ENCODE measurements around the gene WDR72.
"Not testable (repeated sequence)": the region's sequence is repeated elsewhere in the genome, so short reads cannot be mapped to it uniquely, and the experiment has no call there.

Gene WDR72

DNA sequence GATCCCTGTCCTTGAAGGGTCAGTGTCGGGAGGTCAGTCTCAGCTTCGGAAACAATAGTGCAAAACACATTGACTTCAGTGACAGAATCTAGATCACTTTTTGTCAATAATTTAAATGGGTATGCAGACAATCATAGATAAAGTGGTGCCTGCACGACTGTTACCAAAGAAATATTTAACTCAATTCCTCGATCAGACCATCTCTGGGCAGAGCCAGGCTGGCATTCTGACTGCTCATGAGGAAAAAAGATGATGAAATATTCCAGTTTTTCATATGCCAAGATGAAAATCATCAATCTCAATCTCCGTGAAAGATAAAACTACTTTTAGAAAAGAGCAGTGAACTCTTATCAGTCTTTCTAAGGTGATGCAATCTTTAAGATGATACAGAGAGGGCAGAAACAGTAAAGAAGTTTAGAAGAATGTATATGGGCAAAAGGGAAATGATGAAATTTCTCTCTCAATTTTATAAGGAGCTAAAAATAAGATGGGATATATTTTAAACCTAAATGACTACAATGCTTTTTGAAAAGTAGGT, 169.9 kb downstream of the WDR72 start:
- no peak for DNase-seq (ENCODE audit: low spot score)

DNA sequence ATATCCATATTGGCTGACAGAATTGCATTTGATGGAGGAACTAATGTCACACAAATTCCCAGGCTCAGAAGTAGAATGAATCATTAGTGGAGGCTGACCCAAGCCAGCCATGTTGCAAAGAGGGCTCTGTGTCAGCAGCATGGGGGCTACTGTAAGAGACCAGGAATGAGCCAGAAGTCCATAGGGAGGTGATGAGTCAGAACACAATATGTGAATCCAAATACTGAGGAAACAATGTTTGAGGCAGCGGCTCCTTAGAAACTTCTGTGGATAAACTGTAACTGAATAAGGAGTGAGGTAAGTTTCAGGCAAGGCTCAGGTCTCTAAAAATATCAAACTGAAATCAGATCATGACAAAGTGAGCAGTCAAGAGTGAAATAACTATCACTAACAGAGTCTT, 170.7 kb downstream of the WDR72 start:
- DNase-seq (ENCODE audit: low spot score) = no peak

DNA sequence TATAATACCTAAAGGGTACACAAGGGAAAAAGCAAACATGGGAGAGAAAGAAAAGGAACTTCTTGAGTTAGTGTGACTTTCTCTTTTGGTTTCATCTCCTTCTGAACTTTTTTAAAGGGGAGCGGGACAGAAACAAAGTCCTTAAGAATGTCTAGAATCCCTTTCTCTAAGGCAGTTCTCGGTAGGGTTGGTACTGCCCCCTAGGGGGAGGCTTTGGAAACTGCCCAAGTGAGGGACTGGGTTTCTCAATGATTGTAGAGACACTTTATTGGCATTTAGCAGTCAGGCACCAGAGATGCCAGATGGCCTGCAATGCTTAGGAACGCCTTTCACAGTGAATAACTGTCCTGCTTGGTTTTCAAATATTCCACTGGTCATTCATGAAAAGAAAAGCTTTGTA, 172.7 kb downstream of the WDR72 start:
- DNase-seq (ENCODE audit: low spot score) = no peak

DNA sequence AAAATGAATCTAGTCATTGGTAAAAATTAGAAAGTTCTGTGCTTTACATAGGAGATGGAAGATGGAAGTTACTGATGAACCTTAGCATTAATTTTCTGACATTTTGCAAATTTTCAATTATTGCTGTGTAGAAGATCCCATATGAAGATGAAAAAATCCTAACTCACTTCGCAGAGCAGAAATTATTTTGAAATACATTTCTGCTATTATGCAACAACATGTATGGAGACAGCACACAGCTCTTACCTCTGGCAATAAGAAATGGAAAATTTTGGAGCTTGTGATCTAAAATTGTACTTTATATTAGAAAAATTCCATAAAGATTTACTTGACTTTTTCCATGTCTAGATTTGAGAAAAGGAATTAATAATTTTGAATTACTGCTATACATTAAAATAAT, 177.9 kb downstream of the WDR72 start:
- no peak for DNase-seq (ENCODE audit: low spot score)

DNA sequence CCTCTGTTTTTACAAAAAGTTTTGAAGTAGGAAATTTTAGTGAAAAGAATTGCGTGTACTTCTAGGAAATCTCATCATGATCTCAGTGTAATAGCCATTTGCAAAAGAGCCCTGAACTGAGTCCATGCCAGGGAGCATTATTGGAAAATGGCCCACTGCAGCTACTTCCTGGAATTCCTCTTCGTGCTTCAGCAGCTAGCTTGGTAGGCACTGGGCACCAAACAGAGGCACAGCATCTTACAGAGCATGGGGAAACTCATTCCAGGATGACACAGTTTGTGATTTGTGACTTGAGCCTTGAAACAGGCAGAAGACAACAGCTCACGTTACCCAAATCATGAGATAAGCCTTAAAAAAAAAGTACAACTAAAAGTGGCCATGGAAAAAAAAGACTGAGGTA, 179.1 kb downstream of the WDR72 start:
- DNase-seq (ENCODE audit: low spot score) = no peak

DNA sequence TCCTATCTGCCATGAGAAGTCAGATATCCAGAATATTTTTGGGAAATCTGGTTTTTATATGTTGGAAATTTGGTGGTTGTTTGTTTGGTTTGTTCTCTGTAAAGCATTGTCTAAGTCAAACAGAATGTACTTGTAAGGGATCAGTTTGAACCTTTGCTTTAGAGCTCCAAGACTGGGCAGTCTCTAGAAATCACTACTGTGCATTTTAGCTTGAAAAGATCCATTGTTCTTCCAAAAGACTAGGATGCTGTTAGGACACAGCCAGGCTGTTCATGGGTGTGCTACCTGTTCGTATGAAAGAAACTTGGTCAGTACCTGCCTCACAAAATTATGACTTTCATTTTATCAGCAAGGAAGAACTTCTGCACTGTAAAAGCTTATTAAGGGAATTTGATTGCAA, 182.6 kb downstream of the WDR72 start:
- DNase-seq (ENCODE audit: low spot score) = no peak

DNA sequence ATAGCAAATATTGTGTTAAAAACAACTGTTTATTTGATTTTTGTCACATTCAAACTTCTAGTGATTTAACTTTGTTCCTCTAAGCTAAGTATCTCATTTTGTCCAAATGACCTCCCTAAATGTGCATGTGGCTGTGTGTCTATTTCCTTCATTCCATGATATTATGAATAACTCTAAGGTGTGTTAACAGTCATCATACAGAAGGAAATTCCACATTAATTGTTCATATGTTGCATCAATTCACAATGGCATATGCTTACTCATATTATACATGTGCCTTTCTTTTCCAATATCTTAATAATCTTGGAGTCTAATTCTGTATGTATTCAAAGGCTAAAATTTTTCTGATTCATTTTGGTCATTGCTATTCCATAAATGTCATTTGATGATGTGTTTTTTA, 186.4 kb downstream of the WDR72 start:
- no peak for DNase-seq (ENCODE audit: low spot score)

DNA sequence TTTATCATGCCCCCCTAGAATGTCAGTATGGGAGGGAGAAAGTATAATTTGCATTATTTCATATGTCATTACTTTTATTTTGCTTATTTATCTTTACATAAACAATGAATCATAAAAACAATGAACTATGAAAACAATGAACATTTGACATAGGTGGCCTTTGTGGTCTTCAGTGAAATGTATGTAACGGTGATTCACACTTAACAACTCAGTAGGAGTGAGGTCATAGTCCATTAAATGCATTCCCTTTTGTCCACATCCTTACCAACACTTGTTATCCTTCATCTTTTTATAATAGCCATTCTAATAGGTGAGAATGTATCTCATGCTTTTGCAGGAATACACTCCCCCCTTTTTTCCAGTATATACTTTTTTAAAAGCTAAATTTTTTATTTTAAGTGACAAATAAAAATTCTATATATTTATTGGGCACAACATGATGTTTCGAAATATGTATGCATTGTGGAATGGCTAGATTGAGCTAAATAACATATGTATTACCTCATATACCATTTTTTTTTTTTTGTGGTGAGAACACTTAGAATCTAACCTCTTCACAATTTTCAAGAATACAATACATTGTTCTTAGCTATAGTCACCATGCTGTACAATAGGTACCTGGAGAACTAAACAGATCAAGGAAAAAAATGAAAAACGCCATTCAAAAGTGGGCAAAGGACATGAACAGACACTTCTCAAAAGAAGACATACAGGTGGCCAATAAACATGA, 189.5 kb downstream of the WDR72 start:
- DNase-seq (ENCODE audit: low spot score) = no peak

DNA sequence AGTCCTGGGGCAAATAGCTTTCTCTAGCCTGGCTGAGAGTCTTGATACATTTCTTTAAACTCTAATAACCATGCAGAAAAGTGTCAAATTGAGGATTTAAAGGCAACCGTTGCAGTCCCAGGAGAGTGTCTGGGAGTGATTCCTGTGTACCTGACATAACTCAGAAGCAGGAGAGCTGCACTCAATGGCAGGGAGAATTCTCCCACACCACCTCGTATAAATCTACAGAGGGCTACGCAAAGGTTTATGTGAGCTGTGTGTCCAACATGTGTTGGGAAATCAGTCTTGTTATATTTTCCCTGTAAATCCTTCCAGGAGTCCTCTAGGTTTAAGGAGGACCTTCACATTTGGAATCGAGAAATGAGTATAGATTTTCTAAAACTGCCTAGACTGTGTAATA, 192.6 kb downstream of the WDR72 start:
- no peak for DNase-seq (ENCODE audit: low spot score)

DNA sequence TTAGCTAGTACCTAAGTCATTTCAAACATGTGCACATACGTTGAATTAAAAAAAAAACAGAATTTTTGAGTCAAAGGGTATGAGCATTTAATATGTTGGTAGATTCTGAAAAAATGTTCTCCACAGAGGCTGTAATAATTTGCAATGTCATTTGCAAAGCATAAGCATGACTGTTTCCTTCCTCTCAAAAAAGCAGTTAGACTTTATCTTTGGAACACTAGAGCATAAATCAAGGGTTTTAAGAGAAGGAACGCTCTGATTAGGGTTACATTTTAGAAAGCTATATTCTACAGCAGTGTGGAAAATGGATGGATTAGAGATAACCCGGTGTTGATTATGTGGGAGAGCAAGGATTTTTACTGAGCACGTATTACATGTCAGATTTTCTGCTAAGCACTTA, 193.7 kb downstream of the WDR72 start:
- no peak for DNase-seq (ENCODE audit: low spot score)

DNA sequence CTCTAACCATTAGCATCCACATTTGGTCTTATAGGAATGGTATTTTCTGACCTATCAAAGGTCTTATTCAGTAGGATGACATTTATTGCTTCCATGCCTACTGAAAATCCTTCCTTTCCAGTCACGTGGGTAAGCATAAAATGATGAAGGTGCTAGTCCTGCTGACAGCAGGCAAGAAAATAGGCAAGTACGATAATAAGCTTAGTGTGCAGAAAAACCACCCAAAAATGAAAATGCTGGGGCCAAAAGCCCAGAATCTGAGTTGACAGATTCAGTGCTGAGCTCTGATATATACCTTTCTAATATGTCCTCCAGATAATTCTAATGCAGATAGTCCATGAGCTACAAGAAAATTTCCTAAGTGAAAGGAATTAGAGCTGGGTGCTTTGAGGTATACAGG, 194.8 kb downstream of the WDR72 start:
- DNase-seq (ENCODE audit: low spot score) = no peak

DNA sequence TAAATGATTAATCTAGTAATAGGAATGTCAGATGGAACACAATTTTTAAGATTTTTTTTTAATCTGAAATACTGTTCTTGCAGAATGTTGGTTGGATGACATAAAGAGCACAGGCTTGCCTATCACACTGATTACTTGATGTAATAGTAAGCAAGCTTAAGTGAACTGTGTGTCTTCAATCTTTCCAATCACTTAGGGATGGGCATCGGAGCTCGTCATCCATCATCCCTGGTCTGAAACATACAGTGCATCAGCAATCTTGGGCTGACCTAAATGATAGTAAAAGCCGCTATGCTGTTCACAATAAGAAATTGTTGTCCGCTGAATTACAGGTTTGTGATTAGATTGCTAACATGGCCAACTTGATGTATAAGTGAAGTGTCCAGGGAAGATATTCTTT, 195.8 kb downstream of the WDR72 start:
- DNase-seq (ENCODE audit: low spot score) = no peak

DNA sequence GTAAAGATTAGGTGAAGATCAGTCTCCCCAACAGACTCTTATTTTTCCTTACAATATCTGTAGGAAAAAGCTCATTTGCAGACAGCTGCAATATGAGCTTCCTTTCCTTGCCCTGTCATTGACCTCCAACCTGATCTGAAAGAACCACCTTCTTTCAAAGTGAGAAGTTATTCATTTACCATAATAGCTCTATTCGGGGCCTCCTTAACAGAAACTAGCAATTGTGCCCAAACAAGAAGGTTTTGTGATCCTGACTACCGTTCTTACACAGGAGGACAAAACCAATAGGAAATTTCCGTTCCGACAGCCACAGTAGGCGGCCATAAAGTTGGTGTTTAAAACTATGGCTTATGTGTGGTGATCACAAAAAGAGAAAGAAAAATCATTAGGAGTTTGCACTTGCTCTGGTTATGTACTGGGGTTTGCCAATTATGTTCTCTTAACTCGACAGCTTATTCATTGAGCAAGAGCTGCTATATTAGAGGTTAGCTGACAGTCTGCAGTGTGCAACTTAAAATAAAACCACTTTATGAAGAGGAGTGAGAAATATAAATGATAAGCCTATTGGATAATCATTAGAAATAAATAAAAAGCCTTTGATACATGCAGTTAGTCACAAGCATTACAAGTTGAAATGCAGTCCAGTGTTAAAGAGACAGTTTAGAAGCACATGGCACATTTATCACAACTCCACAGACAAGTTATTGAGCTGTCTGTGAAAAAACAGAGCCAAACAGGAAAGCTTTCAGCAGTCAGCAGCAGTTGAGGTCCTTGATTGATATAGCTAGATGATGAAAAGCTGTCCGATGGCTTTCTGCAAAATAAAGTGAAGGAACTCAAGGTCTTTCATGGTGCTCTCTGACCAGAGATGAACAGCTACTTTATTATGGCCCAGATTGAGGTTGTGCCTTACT, 199.8 kb downstream of the WDR72 start:
- no peak for DNase-seq (ENCODE audit: low spot score)

DNA sequence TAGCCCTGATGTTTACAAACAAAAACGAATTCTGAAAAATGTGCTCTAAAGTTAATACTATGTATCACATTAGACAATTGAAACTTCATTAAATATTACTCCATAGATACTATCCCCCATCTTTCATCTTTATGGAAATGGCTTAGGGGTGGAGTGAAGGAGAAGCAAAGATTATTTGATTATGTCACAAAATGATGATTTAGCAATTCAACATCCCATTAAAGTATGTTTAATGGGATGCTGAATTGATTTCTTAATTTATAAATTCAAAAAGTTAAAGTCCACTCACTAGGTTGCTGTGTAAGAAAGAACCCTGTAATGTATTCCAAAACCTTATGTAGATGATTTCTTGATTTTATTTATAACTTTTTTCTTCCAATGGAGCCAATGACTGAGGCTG, 201.1 kb downstream of the WDR72 start:
- DNase-seq (ENCODE audit: low spot score) = no peak

DNA sequence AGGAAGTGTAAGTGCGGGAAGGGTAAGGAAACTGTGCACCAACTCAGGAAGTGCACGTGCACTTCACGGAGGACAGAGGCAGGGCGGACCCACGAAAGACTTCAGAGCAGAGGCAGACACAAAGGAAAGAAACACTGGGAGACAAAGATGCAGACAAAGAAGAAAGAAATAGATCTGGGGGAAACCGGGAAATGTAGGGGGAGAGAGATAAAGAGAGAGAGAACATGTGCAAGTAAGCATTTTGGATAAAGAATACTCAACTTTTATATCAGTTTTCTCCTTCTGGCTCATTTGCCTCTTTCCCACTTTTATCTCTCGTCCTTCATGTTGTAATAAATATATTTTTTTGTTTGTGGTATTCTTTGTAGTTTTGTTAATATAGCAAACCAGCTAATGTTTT, 204.2 kb downstream of the WDR72 start:
- DNase-seq (ENCODE audit: low spot score) = no peak

DNA sequence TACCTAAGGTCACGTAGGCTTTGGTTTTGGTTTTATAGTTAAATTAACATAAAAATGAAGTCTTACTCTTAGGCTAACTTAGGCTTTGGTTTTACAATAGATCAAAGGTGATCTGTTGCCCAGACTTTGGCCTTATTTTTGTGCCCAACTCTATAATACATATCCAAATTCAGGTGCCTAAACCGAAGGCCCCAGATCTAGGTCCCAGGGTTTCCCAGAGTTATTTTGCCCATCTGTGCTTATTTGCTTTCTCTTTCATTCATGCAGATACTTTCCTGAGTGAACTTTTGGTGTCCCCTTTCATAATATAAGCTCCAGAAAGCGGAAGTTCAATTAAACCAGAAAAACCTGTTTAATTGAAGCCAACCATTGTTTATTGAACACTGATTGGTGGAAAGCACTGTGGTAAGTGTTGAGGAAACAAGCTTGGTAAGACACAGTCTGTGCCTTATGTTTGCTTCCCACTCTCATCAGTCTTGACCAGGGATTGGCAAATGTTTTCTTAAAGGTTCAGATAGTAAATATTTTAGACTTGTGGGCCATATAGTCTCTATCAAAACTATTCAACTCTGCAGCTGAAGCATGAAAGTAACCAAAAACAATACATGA, 209.7 kb downstream of the WDR72 start:
- DNase-seq (ENCODE audit: low spot score) = no peak

DNA sequence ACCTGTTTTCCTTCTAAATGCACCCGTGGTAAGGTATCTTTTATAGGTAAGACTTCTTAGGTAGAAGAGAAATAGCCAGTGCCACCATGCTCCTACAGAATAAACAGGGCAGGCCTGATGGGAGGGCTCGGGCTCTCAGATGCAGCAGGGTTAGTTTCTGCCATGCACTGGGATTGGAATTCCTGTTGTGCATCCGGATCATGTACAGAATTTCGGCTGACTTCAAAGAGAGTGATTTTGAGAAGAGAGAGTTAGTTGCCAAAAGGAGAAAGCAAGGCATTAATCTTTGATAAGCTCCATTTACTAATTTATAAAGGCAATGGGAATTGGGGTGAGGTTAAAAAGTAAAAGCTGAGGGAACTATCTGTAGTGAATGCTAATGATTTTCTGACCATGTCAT, 211.2 kb downstream of the WDR72 start:
- no peak for DNase-seq (ENCODE audit: low spot score)

DNA sequence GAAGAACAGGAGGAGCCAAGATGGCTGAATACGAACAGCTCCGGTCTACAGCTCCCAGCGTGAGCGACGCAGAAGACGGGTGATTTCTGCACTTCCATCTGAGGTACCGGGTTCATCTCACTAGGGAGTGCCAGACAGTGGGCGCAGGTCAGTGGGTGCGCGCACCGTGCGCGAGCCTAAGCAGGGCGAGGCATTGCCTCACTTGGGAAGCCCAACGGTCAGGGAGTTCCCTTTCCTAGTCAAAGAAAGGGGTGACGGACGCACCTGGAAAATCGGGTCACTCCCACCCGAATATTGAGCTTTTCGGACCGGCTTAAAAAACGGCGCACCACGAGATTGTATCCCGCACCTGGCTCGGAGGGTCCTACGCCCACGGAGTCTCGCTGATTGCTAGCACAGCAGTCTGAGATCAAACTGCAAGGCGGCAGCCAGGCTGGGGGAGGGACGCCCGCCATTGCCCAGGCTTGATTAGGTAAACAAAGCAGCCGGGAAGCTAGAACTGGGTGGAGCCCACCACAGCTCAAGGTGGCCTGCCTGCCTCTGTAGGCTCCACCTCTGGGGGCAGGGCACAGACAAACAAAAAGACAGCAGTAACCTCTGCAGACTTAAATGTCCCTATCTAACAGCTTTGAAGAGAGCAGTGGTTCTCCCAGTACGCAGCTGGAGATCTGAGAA, 218.7 kb downstream of the WDR72 start:
- not testable (repeated sequence) for DNase-seq (ENCODE audit: low spot score)

DNA sequence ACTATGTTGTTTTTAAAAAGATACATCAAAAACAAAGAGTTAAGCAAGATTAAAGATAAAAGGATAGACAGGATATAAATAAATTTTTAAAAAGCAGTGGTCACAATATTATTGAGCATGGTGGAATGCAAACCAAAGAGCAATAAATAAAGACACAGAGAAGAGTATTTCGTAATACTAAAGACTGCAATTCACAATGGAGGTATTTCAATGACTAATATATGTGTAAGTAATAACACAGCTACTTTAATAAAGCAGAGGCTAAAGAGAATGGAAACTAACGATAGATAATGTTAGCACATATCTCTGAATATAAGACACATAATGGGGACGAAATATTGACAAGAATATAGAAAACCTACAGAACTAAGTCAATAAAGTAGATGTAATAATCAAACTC, 219.6 kb downstream of the WDR72 start:
- DNase-seq (ENCODE audit: low spot score) = no peak

DNA sequence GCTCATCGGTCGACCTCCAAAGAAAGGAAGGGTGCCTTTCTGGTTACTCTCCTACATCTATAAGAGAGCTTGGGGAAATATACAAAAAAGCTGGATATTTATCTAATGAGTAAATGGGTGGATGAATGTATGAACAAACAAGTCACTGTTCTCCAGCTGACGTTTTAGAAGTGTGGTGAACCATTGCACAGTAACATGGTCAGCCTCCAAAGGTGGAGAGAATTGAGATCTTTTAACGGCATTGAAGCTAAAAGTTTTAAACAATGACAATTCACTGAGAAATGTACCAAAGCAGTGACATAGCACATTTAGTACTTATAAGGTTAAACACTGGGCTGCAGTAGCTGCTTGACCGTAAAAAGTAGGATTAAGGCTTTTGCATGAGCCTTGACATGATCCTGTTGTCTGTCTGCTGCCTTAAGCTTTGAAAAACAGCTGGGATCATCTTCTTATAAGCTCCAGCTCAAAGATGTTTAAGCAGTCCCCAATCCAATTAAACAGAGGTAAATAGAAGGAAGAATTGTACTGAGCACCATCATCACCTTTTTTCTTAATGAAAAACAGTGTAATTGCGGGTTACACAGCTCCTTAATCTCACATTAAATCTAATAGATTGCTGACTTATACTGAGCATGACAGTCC, 222.9 kb downstream of the WDR72 start:
- DNase-seq (ENCODE audit: low spot score) = no peak

DNA sequence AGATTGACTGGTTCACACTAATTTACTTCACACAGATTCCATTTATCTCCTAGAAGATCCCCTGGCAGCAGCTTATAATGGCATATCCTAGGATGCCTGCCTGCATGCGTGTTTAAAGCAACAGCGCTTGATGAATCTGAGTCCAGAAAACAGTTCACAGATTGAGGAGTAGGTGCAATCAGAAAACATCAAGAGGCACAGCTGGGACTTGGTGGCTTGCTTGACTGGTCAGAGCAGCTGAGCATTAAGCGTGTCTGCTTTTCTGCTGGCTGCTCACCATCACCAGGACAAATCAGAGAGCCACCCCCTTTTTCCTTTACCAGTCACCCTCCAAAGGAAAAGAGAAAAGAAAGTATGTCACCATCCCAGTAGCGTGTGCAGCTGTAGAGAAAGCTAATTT, 223.6 kb downstream of the WDR72 start:
- no peak for DNase-seq (ENCODE audit: low spot score)
